Measurements from ENCODE around the gene ATXN1.
"Not testable (repeated sequence)": the region's sequence is repeated elsewhere in the genome, so short reads cannot be mapped to it uniquely, and the experiment has no call there.

ATXN1 gene

DNA sequence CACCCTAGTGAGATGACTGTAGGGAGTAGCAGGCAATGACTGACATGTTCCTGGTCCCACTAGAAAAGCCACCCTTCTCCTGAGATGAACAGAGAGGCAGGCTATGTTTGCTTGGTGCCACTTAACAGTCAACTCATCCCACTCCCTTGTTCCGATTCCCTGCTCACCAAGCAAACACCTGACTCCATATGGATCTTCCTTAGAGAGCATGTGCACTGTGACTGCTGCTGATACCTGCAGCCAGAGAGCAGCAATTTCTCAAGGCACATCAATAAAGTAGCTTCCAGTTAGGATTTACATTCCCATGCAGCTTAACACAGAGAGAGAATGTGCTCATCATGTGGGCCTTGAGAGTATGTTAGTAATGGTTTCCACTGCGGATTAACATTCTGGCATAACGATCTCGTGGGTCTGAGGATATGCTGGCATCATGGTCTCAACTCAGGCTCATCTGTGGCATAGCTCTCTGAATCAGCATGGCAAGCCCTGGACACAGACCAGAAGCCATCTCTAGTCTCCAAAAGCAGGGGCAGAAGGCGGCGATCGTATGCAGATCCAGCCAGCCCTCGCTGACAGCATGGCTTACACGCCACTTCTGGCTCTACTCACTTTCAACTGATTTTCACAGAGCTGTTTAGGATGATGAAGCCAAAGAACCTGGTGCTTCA is 43.9 kb downstream of the ATXN1 start:
- no peak for DNase-seq

GRCh38 chr6:16716321-16716858 is 44.9 kb downstream of the ATXN1 start:
- no peak for DNase-seq

GRCh38 chr6:16713597-16713996 is 47.7 kb downstream of the ATXN1 start:
- DNase-seq, result no peak

DNA sequence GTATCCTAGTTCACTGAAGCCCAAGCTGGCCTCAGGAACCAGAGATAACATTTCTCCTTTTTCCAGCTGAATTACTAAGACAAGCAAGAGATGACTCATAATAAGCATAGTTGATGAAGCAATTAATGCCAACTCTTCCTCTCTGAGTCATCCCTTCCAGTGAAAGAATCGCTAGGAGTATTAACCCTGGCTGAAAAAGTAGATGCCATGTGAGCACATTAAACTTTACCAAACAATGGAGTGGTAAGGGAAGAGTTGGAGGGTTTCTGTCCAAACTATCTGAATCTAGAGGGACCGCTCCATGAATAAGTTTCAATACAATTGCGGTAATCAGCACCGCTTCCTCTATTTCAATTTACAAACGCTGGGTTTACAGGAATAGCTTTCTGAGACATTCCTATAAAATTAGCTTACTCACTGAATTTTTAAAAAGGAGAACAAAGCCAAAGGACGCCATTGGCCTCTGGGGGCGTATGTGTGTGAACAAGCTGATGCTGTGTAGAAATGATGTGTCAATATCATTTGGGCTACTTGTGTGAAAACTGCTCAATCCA is 48.3 kb downstream of the ATXN1 start:
- no peak for DNase-seq

DNA sequence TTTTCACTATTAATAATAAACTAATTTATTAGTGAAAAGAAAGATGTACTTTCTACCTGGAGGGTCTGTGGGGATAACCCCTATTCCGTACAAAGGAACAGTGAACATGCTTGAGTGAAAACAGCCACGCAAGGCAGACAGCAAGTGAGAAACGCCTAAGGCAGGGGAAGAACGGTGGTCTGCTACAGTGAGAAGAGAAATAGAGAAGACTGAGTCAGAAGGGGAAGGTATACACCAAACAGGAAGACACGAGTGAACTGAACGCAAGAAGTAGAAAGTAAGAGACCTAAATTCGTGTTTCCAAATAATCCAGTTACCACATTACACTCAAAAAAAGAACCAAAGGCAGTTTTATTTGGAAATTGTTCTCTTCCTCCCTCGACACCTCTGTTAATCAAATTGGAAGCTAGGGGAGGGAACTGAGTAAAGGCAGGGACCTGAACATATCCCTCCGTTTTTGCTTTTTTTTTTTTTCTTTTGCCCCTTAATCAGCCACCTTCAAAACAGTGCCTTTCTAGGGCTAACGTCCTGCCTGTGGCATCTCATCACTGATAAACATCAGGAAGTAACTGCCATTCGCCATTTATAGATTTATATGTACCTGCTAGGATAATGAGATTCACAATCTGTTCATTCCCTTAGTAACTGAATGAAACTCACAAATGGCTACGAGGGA is 48.9 kb downstream of the ATXN1 start:
- DNase-seq, result no peak

DNA sequence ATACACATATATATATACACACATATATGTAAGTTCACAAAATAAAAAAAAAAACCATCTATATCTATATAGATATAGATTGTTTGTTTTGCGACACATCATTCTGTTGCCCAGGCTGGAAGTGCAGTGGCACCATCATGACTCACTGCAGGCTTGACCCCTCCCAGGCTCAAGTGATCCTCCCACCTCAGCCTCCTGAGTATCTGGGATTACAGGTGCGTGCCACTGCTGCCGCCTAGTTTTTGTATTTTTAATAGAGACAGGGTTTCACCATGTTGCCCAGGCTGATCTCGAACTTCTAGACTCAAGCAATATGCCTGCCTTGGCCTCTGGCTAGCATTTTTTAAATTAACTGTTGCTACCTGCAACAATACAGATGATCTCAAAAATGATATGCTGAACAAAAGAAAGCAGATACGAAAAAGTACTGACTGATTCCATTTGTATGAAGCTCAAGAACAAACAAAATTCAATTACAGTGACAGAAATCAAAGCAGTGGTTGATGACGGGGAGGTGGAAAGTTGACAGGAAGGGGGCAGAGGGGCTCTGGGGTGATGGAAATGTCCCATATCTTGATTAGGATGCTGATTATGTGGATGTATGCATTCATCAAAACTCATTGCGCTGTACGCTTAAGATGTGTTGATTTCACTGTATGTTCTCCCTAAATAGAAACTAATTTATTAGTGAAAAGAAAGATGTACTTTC is 49.6 kb downstream of the ATXN1 start:
- no peak for DNase-seq

DNA sequence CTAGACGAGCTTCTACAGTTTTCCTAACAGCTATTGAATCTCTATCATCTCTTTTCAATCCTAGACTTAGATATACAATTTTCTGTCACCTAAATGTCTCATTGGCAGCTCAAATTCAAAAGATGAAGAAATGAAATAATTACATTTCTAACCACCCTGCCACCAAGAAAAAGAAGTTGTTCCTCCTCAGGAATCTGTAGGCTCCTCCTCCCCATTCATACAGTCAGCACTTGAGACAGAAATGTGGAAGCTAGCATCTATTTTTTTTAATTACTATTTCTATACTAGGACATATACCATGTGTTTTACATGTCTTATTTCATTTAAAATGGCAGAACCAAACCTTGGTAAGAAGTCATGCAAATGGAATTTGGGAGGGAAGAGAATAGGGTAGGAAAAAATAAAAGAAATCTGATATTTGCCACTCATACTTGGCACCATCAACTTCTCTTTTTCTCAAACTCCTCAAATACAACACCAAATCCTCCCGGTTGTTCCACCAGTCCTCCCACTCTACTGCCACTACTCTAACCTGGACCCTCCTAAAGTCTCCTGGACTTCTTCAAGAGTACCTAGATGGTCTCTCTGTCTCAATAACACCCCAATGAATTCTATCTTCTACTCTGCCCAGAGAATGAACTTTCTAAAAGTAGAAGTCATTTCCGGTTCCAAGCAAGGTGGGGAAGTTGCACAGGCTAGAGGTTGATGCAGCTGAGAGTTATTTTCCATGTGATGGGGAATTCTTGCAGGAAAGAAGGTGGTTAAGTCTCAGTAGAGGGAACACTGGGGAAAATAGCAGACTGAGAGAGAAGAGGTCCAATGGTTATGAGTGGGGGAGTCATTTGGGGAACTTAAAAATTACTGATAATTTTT is 54.1 kb downstream of the ATXN1 start:
- no peak for DNase-seq

DNA sequence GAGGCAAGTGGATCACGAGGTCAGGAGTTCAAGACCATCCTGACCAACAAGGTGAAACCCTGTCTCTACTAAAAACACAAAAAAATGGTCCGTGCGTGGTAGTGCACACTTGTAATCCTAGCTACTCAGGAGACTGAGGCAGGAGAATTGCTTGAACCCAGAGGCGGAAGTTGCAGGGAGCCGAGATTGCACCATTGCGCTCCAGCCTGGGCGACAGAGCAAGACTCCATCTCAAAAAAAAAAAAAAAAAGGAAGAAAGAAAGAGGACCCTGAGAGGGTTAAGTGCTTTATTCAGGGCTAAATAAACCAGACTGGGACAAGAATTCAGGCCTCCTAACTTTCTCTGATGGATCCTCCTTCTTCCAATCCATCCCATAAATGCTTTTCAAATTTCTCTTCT is 54.8 kb downstream of the ATXN1 start:
- not testable (repeated sequence) for DNase-seq

DNA sequence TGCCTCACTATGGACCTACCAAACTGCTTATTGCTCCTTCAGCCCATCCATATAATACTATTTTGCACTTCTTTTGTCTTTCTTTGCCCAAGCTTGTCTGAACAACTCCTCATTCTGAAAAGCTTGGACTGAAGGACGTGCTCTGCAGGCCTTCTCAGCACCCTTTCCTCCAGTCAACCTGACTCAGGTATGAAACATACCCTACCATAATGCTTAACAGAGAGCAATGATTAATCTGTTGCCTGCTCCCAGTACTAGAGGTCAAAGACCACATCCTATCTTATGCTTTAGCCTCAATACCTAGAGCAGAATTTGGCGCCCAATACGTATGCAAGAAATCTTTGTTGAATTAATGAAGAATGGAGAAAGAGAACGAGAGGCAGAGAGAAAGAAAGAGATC is 55.2 kb downstream of the ATXN1 start:
- no peak for DNase-seq

DNA sequence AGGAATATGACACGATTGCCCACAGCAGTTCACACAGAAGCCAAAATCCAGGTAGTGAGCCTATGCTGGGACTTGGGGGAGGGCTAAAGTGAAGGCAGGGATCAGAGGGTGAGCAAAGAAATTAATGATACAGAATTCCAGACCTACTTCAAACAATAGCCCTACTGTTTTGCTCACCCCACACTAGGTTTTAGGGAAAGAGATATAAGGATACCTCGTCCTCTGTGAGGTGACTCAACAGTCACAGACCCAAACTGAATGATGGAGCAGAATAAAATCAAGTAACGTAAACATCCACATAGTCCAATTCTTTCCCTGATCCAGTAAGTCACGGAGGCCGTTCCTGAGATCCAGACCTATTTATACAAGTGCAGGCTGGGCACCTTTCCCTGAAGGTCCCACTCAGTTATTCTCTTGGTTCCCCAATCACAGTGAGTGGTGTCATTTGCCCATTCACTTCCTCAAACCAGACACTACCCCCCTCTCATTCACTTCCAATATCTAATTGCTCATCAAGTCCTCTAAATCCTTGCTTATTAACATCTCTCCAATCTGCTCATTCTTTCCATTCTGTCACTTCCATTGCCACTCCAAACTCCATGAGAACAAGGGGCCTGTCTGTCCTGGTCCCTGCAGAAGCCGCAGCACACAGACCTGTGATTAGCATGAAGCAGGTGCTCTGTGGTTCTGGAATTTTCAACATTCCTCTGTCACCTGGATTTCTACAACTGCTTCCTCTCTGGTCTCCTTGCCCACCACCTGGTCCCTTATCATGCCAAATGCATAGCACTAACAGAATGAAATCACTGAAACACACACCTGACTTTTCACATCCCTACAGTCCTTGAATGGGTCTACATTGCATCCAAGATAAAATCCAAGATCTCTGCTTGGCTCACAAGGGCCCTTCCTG is 55.9 kb downstream of the ATXN1 start:
- no peak for DNase-seq

GRCh38 chr6:16704401-16705045 is 56.7 kb downstream of the ATXN1 start:
- DNase-seq, result no peak

DNA sequence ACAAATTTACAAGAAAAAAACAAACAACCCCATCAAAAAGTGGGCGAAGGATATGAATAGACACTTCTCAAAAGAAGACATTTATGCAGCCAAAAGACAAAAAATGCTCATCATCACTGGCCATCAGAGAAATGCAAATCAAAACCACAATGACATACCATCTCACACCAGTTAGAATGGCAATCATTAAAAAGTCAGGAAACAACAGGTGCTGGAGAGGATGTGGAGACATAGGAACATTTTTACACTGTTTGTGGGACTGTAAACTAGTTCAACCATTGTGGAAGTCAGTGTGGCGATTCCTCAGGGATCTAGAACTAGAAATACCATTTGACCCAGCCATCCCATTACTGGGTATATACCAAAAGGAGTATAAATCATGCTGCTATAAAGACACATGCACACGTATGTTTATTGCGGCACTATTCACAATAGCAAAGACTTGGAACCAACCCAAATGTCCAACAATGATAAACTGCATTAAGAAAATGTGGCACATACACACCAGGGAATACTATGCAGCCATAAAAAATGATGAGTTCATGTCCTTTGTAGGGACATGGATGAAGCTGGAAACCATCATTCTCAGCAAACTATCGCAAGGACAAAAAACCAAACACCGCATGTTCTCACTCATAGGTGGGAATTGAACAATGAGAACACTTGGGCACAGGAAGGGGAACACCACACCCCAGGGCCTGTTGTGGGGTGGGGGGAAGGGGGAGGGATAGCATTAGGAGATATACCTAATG is 58.5 kb downstream of the ATXN1 start:
- DNase-seq, result not testable (repeated sequence)

GRCh38 chr6:16700916-16701234 is 60.4 kb downstream of the ATXN1 start:
- no peak for DNase-seq

DNA sequence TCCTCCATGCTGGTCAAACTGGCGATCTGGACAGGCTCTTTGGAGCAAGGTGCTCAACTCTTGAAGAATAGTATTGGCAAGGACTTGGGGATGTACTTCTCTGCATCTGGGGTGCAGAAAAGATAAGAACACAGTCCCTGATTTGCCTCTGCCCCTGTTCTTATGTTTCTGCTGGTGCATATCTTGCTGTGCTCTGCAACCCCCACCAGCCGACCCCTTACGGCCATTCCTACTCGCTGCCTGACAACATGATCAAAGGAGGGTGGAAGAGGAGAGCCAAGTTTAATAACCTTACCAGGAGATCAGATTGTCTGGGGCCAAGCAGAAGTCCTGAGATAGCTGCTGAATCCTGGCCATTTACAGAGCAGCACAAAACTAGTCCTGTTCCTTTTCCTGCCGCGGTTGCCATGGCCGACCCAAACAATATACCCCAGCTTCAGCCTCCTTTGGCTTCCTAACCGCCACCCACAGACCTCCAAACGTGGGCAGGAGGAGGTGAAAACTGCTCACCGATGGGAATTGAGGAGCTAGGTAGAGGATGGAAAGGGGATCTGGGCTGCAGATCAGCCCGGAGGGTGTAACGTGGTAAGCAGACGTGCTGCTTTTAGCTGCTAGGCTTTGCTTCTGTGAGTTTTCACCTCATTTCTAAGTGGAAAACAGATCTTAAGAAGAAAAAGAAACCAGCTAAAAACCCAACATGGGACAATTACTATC is 60.9 kb downstream of the ATXN1 start:
- no peak for DNase-seq

- DNase-seq, result no peak
Measured at GRCh38 chr6:16698997-16699868, 62.0 kb downstream of the ATXN1 start.

- no peak for DNase-seq
Measured at GRCh38 chr6:16698162-16698533, 63.1 kb downstream of the ATXN1 start.

- no peak for DNase-seq
Measured at GRCh38 chr6:16697437-16698161, 63.7 kb downstream of the ATXN1 start.

DNA sequence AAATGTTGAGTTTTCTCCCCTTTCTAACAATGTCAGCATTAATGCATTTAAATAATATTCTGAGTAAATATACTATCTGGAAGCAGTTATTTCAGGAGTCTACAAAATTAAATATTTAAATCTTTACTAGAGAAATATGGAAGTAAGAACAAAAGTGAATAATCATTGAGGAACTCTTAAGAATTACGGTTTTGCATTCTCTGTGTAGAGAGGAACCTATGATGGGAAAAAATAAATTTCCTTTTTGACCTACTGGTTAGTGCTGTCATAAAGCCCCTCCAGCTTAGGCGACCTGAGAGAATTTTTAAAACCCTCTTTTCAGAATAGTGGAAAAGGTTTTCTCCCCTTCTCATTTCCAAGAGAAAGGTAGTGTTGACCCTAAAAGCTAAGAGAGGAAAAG is 64.8 kb downstream of the ATXN1 start:
- DNase-seq, result no peak
